Endodermal cell (in vitro differentiated cells): ENCODE measurements around the gene COG2. TPM values are rescaled to one million over a fixed set of nuclear protein-coding genes. Genes with fewer than 3 reads are reported as not detected.

Experiments used
- DNase-seq: peaks from one replicate; pipeline ENCODE4 v3.0.0-alpha.2; 2017
- H3K27ac ChIP-seq: 2 replicates; pipeline ENCODE4 v1.5.1; 2013; ENCODE audit warnings: mild to moderate bottlenecking, low read depth, low read length, moderate library complexity
- H3K27me3 ChIP-seq: 2 replicates; pipeline ENCODE4 v1.6.1; 2013; ENCODE audit warnings: mild to moderate bottlenecking, low read length, moderate library complexity; ENCODE audit not compliant: insufficient read depth, control insufficient read depth, poor library complexity, severe bottlenecking
- H3K36me3 ChIP-seq: 2 replicates; pipeline ENCODE4 v1.7.0; 2013; ENCODE audit warnings: mild to moderate bottlenecking, low read length, moderate library complexity; ENCODE audit not compliant: control insufficient read depth, insufficient read depth
- H3K4me1 ChIP-seq: one replicate; pipeline ENCODE4 v1.7.0; 2013; ENCODE audit warnings: low read length; ENCODE audit not compliant: control insufficient read depth, insufficient read depth
- H3K4me3 ChIP-seq: 2 replicates; pipeline ENCODE4 v1.5.1; 2013; ENCODE audit warnings: mild to moderate bottlenecking, low read length, moderate library complexity
- H3K9ac ChIP-seq: 2 replicates; pipeline ENCODE4 v1.6.1; 2013; ENCODE audit warnings: mild to moderate bottlenecking, low read length, moderate library complexity; ENCODE audit not compliant: poor library complexity, severe bottlenecking; ENCODE audit errors: extremely low read depth
- H3K9me3 ChIP-seq: 2 replicates; pipeline ENCODE4 v1.6.1; 2013; ENCODE audit warnings: mild to moderate bottlenecking, low read length, moderate library complexity; ENCODE audit not compliant: control insufficient read depth
- H3K27ac Mint-ChIP-seq: 2 replicates; pipeline ENCODE4 v1.8.0; 2020; ENCODE audit warnings: mixed read lengths
- H3K27me3 Mint-ChIP-seq: 2 replicates; pipeline ENCODE4 v1.8.0; 2021; ENCODE audit warnings: mild to moderate bottlenecking, mixed read lengths; ENCODE audit not compliant: insufficient read depth
- H3K36me3 Mint-ChIP-seq: 2 replicates; pipeline ENCODE4 v1.8.0; 2020; ENCODE audit warnings: low read depth, mixed read lengths
- H3K4me1 Mint-ChIP-seq: 2 replicates; pipeline ENCODE4 v1.8.0; 2020; ENCODE audit warnings: mixed read lengths
- H3K4me3 Mint-ChIP-seq: 2 replicates; pipeline ENCODE4 v1.8.0; 2020; ENCODE audit warnings: mild to moderate bottlenecking, moderate library complexity, mixed read lengths
- H3K9me3 Mint-ChIP-seq: 2 replicates; pipeline ENCODE4 v1.8.0; 2020; ENCODE audit warnings: mild to moderate bottlenecking, mixed read lengths
- CTCF ChIP-seq: fragments of 200-600 bp; sonication (generic); conservative IDR thresholded peaks from 2 replicates; pipeline ENCODE4 v1.5.0; 2021; ENCODE audit warnings: antibody characterized with exemption, mild to moderate bottlenecking
- WGBS, 2 experiments: methylation state at CpG; one replicate each; pipeline versions ENCODE4 v1.1.5 to v1.1.7; 2013; ENCODE audit warnings: missing lambda C conversion rate in 2 of 2, mixed read lengths in 1 of 2; ENCODE audit not compliant: insufficient coverage in 1 of 2, insufficient read length in 1 of 2; 5-methylcytosine and 5-hydroxymethylcytosine counted together
- total RNA-seq, 2 donors: library from RNA; stranded (reverse); fragmentation: NEBNext Ultra II Directional in 1 of 2; extraction: Animal tissue kit (Norgen Biotek cat#: 25700) in 1 of 2; gene quantifications; 2 replicates in 1 of 2; 3 replicates in 1 of 2; pipeline ENCODE4 v1.2.1, GENCODE V29; 2021

The COG2 gene
- total RNA-seq, 2 donors from 2014 or later: 26.1 to 29.7 TPM

GRCh38 chr1:230661976-230662375, 19.7 kb downstream of the COG2 start:
- H3K4me1 ChIP-seq: peaks cover 3% of the 10 kb centered on the region
- peaks cover 46% of the 10 kb centered on the region for H3K36me3 ChIP-seq
- Mint-ChIP-seq H3K4me1 (peaks cover 20% of the 10 kb centered on the region), H3K36me3 (peaks cover 51% of the 10 kb centered on the region), H3K27me3 (no peaks in the 10 kb centered on the region), H3K27ac (no peak overlapping the region), H3K9me3 (no peaks in the 10 kb centered on the region), H3K4me3 (no peak overlapping the region)
- DNase-seq: no peak
- no peak for TF ChIP-seq CTCF
- H3K27me3 ChIP-seq: no peaks in the 10 kb centered on the region
- WGBS, 2 experiments: 91 to 100% methylated on average over 1 to 4 of the region's 4 CpGs
- H3K4me3 ChIP-seq: no peak overlapping the region
- H3K27ac ChIP-seq: no peak overlapping the region
- H3K9me3 ChIP-seq: no peaks in the 10 kb centered on the region
- no peak overlapping the region for H3K9ac ChIP-seq

- no peak overlapping the region for H3K27ac Mint-ChIP-seq
- no peak overlapping the region for H3K4me3 ChIP-seq
- H3K9me3 Mint-ChIP-seq: no peaks in the 10 kb centered on the region
- no peaks in the 10 kb centered on the region for H3K4me1 ChIP-seq
- DNase-seq: no peak
- H3K9ac ChIP-seq: no peak overlapping the region
- peaks cover 50% of the 10 kb centered on the region for H3K36me3 ChIP-seq
- no peak for TF ChIP-seq CTCF
- no peaks in the 10 kb centered on the region for H3K27me3 Mint-ChIP-seq
- no peaks in the 10 kb centered on the region for H3K27me3 ChIP-seq
- no peaks in the 10 kb centered on the region for H3K4me1 Mint-ChIP-seq
- no peaks in the 10 kb centered on the region for H3K9me3 ChIP-seq
- H3K27ac ChIP-seq: no peak overlapping the region
- no peak overlapping the region for H3K4me3 Mint-ChIP-seq
- WGBS, 2 experiments: 93 to 100% methylated on average over 3 to 6 of the region's 6 CpGs
- H3K36me3 Mint-ChIP-seq: peaks cover 59% of the 10 kb centered on the region
Measured at GRCh38 chr1:230668227-230668626, 25.9 kb downstream of the COG2 start.

GRCh38 chr1:230669543-230669942, 27.3 kb downstream of the COG2 start:
- no peak for TF ChIP-seq CTCF
- Histone ChIP-seq H3K9me3 (no peaks in the 10 kb centered on the region), H3K4me1 (no peaks in the 10 kb centered on the region), H3K4me3 (no peak overlapping the region), H3K9ac (no peak overlapping the region), H3K27me3 (no peaks in the 10 kb centered on the region), H3K36me3 (peaks cover 57% of the 10 kb centered on the region), H3K27ac (no peak overlapping the region)
- Mint-ChIP-seq H3K27ac (no peak overlapping the region), H3K4me3 (no peak overlapping the region), H3K36me3 (peaks cover 54% of the 10 kb centered on the region), H3K9me3 (no peaks in the 10 kb centered on the region), H3K4me1 (no peaks in the 10 kb centered on the region), H3K27me3 (no peaks in the 10 kb centered on the region)
- DNase-seq: no peak
- WGBS, 2 experiments: 91 to 95% methylated on average over 8 of the region's 8 CpGs
